Neural cell (in vitro differentiated cells): ENCODE measurements around the gene HERPUD1. TPM values are rescaled to one million over a fixed set of nuclear protein-coding genes. Genes with fewer than 3 reads are reported as not detected.

ENCODE experiments used
- H2AFZ ChIP-seq: fragments of 200-600, 300-800 bp; sonication (generic), shearing (Covaris generic); 2 replicates; pipeline ENCODE4 v1.6.0; 2014; ENCODE audit warnings: low read depth, mild to moderate bottlenecking, antibody characterized with exemption, low read length, moderate library complexity
- H3F3A ChIP-seq: fragments of 200-600 bp; shearing (Covaris generic); 2 replicates; pipeline ENCODE4 v1.6.1; 2016; ENCODE audit warnings: mild to moderate bottlenecking, moderate library complexity, mixed read lengths, antibody characterized with exemption, low read length; ENCODE audit not compliant: insufficient read depth, poor library complexity, severe bottlenecking
- H3K27ac ChIP-seq: fragments of 200-600, 300-800 bp; sonication (generic), shearing (Covaris generic); 2 replicates; pipeline ENCODE4 v1.5.1; 2014; ENCODE audit warnings: mild to moderate bottlenecking, low read length, moderate library complexity
- H3K27me3 ChIP-seq: fragments of 300-800, 200-600 bp; sonication (generic), shearing (Covaris generic); 2 replicates; pipeline ENCODE4 v1.6.0; 2014; ENCODE audit warnings: mild to moderate bottlenecking, low read depth, low read length, moderate library complexity; ENCODE audit not compliant: insufficient read depth
- H3K36me3 ChIP-seq: fragments of 300-800, 200-600 bp; sonication (generic), shearing (Covaris generic); 2 replicates; pipeline ENCODE4 v1.5.1; 2014; ENCODE audit warnings: mild to moderate bottlenecking, antibody characterized with exemption, low read length, moderate library complexity; ENCODE audit not compliant: insufficient read depth
- H3K4me2 ChIP-seq: fragments of 300-800, 200-600 bp; sonication (generic), shearing (Covaris generic); 2 replicates; pipeline ENCODE4 v1.6.0; 2014; ENCODE audit warnings: mild to moderate bottlenecking, low read length
- H3K4me3 ChIP-seq: fragments of 300-800, 200-600 bp; sonication (generic), shearing (Covaris generic); 2 replicates; pipeline ENCODE4 v1.5.1; 2014; ENCODE audit warnings: mild to moderate bottlenecking, low read length, moderate library complexity
- H3K79me2 ChIP-seq: fragments of 200-600 bp; shearing (Covaris generic); replicated peaks from 2 replicates; pipeline ENCODE4 v1.6.0; 2014; ENCODE audit warnings: mild to moderate bottlenecking, low read length, moderate library complexity; ENCODE audit not compliant: insufficient read depth
- H3K9ac ChIP-seq: fragments of 300-800, 200-600 bp; sonication (generic), shearing (Covaris generic); 2 replicates; pipeline ENCODE4 v1.6.1; 2016; ENCODE audit warnings: mild to moderate bottlenecking, low read length, mixed read lengths
- H3K9me2 ChIP-seq: fragments of 200-600 bp; shearing (Covaris generic); 2 replicates; pipeline ENCODE4 v1.6.1; 2016; ENCODE audit warnings: mild to moderate bottlenecking, low read length, mixed read lengths; ENCODE audit not compliant: insufficient read depth
- H3K9me3 ChIP-seq: fragments of 200-600, 300-800 bp; sonication (generic), shearing (Covaris generic); 2 replicates; pipeline ENCODE4 v1.6.1; 2016; ENCODE audit warnings: mild to moderate bottlenecking, mixed run types, low read length, moderate library complexity, mixed read lengths
- H4K20me1 ChIP-seq: fragments of 200-600 bp; shearing (Covaris generic); 2 replicates; pipeline ENCODE4 v1.6.1; 2016; ENCODE audit warnings: mild to moderate bottlenecking, mixed run types; ENCODE audit not compliant: insufficient read depth
- CTCF ChIP-seq: fragments of 450-650 bp; IDR thresholded peaks from 2 replicates; pipeline ENCODE4 v1.5.1; 2014; ENCODE audit warnings: antibody characterized with exemption, mild to moderate bottlenecking, moderate library complexity; ENCODE audit not compliant: poor library complexity, severe bottlenecking
- EP300 ChIP-seq: fragments of 450-650 bp; conservative IDR thresholded peaks from 2 replicates; pipeline ENCODE4 v1.6.1; 2014; ENCODE audit warnings: antibody characterized with exemption, mild to moderate bottlenecking, moderate library complexity; ENCODE audit not compliant: poor library complexity, severe bottlenecking
- EZH2 ChIP-seq: fragments of 200-600, 300-800 bp; shearing (Covaris generic), sonication (generic); IDR thresholded peaks from 2 replicates; pipeline ENCODE4 v1.6.1; 2014; ENCODE audit warnings: antibody characterized with exemption, low read length, borderline replicate concordance, mild to moderate bottlenecking; ENCODE audit not compliant: insufficient read depth, poor library complexity, severe bottlenecking
- MXI1 ChIP-seq: fragments of 450-650 bp; conservative IDR thresholded peaks from 2 replicates; pipeline ENCODE4 v1.6.1; 2014; ENCODE audit warnings: antibody characterized with exemption, mild to moderate bottlenecking; ENCODE audit not compliant: poor library complexity, severe bottlenecking
- POLR2AphosphoS5 ChIP-seq: IDR thresholded peaks from 2 replicates; pipeline ENCODE4 v1.6.1; 2012
- RAD21 ChIP-seq: fragments of 450-650 bp; conservative IDR thresholded peaks from 2 replicates; pipeline ENCODE4 v1.6.1; 2014; ENCODE audit warnings: antibody characterized with exemption, mild to moderate bottlenecking, moderate library complexity
- REST ChIP-seq: IDR thresholded peaks from 2 replicates; pipeline ENCODE4 v1.6.1; 2012; ENCODE audit warnings: borderline replicate concordance
- SMC3 ChIP-seq: fragments of 450-650 bp; conservative IDR thresholded peaks from 2 replicates; pipeline ENCODE4 v1.6.1; 2014; ENCODE audit warnings: antibody characterized with exemption, mild to moderate bottlenecking, moderate library complexity; ENCODE audit not compliant: poor library complexity
- TAF1 ChIP-seq: IDR thresholded peaks from 2 replicates; pipeline ENCODE4 v1.6.1; 2012; ENCODE audit warnings: low read depth
- polyA plus RNA-seq: library from polyadenylated mRNA; depleted of rRNA; stranded (reverse); fragments of >200 nt; gene quantifications from 2 replicates; pipeline ENCODE4 v1.2.3, GENCODE V29; 2014

Gene HERPUD1
- polyA plus RNA-seq, 1 donor from 2014 or later = 76.0 TPM

- H3K9me3 ChIP-seq = no peaks in the 10 kb centered on the region
- no peaks in the 10 kb centered on the region for H4K20me1 ChIP-seq
- H3K27ac ChIP-seq = no peak overlapping the region
- no peak overlapping the region for H3K4me2 ChIP-seq
- H3K27me3 ChIP-seq = no peaks in the 10 kb centered on the region
- no peaks in the 10 kb centered on the region for H3K9me2 ChIP-seq
- no peaks in the 10 kb centered on the region for H3F3A ChIP-seq
- TF ChIP-seq REST (no peak), MXI1 (no peak), TAF1 (no peak), EZH2 (no peak), SMC3 (no peak), POLR2AphosphoS5 (no peak), EP300 (no peak), RAD21 (no peak), CTCF (no peak)
- H3K36me3 ChIP-seq = no peaks in the 10 kb centered on the region
- no peak overlapping the region for H3K4me3 ChIP-seq
- H2AFZ ChIP-seq = no peak overlapping the region
- no peaks in the 10 kb centered on the region for H3K79me2 ChIP-seq
- H3K9ac ChIP-seq = no peak overlapping the region
Measured at GRCh38 chr16:56910112-56910511, 21.8 kb upstream of the HERPUD1 start.

- H2AFZ ChIP-seq = no peak overlapping the region
- no peaks in the 10 kb centered on the region for H3F3A ChIP-seq
- no peak overlapping the region for H3K4me2 ChIP-seq
- H3K27me3 ChIP-seq = no peaks in the 10 kb centered on the region
- no peaks in the 10 kb centered on the region for H4K20me1 ChIP-seq
- H3K9ac ChIP-seq = no peak overlapping the region
- H3K36me3 ChIP-seq = no peaks in the 10 kb centered on the region
- no peak for TF ChIP-seq RAD21
- no peak for TF ChIP-seq POLR2AphosphoS5
- no peak for TF ChIP-seq EP300
- TF ChIP-seq REST = no peak
- no peak for TF ChIP-seq TAF1
- TF ChIP-seq CTCF = no peak
- TF ChIP-seq EZH2 = no peak
- TF ChIP-seq SMC3 = no peak
- no peak for TF ChIP-seq MXI1
- H3K27ac ChIP-seq = no peak overlapping the region
- H3K79me2 ChIP-seq = no peaks in the 10 kb centered on the region
- no peaks in the 10 kb centered on the region for H3K9me3 ChIP-seq
- H3K4me3 ChIP-seq = no peak overlapping the region
- H3K9me2 ChIP-seq = no peaks in the 10 kb centered on the region
Measured at GRCh38 chr16:56910654-56911539, 21.0 kb upstream of the HERPUD1 start.
